Measurements from ENCODE around the gene LRBA.
"Not testable (repeated sequence)": the region's sequence is repeated elsewhere in the genome, so short reads cannot be mapped to it uniquely, and the experiment has no call there.

Gene LRBA

GRCh38 chr4:150743564-150744342 is 271.3 kb downstream of the LRBA start:
- peaks cover 0 to 6% of the 10 kb centered on the region in 2 donors for H3K9me3 ChIP-seq (ENCODE audit: control insufficient read depth in 1 of 2, low read length in 2 of 2)
- H3K36me3 ChIP-seq (ENCODE audit: control insufficient read depth in 1 of 2, insufficient read depth in 2 of 2, low read length in 2 of 2), result no peaks in the 10 kb centered on the region
- H3K4me3 ChIP-seq (ENCODE audit: low read depth in 1 of 2, low read length in 2 of 2), result no peak overlapping the region
- H3K27me3 ChIP-seq (ENCODE audit: control insufficient read depth in 1 of 2, insufficient read depth in 2 of 2, low read length in 2 of 2), result no peaks in the 10 kb centered on the region
- peaks cover 0 to 8% of the 10 kb centered on the region in 2 donors for H3K4me1 ChIP-seq (ENCODE audit: control insufficient read depth in 1 of 2, insufficient read depth in 2 of 2, low read length in 2 of 2)
- no peak overlapping the region for H3K9ac ChIP-seq (ENCODE audit: low read depth in 1 of 2, low read length in 2 of 2)
- no peak overlapping the region for H3K27ac ChIP-seq (ENCODE audit: low read depth, low read length)

GRCh38 chr4:150742930-150743329 is 272.2 kb downstream of the LRBA start:
- H3K9me3 ChIP-seq (ENCODE audit: control insufficient read depth in 1 of 2, low read length in 2 of 2); H3K9ac ChIP-seq (ENCODE audit: low read depth in 1 of 2, low read length in 2 of 2); H3K27me3 ChIP-seq (ENCODE audit: control insufficient read depth in 1 of 2, insufficient read depth in 2 of 2, low read length in 2 of 2); H3K27ac ChIP-seq (ENCODE audit: low read depth, low read length); H3K36me3 ChIP-seq (ENCODE audit: control insufficient read depth in 1 of 2, insufficient read depth in 2 of 2, low read length in 2 of 2); H3K4me1 ChIP-seq (ENCODE audit: control insufficient read depth in 1 of 2, insufficient read depth in 2 of 2, low read length in 2 of 2); H3K4me3 ChIP-seq (ENCODE audit: low read depth in 1 of 2, low read length in 2 of 2): not testable (repeated sequence)

GRCh38 chr4:150739591-150739990 is 275.5 kb downstream of the LRBA start:
- Histone ChIP-seq H3K36me3 (ENCODE audit: control insufficient read depth in 1 of 2, insufficient read depth in 2 of 2, low read length in 2 of 2) (peaks cover 0 to 6% of the 10 kb centered on the region in 2 donors), H3K9me3 (ENCODE audit: control insufficient read depth in 1 of 2, low read length in 2 of 2) (peaks cover 0 to 6% of the 10 kb centered on the region in 2 donors), H3K27me3 (ENCODE audit: control insufficient read depth in 1 of 2, insufficient read depth in 2 of 2, low read length in 2 of 2) (no peaks in the 10 kb centered on the region), H3K9ac (ENCODE audit: low read depth in 1 of 2, low read length in 2 of 2) (no peak overlapping the region), H3K27ac (ENCODE audit: low read depth, low read length) (no peak overlapping the region), H3K4me1 (ENCODE audit: control insufficient read depth in 1 of 2, insufficient read depth in 2 of 2, low read length in 2 of 2) (peaks cover 0 to 4% of the 10 kb centered on the region in 2 donors), H3K4me3 (ENCODE audit: low read depth in 1 of 2, low read length in 2 of 2) (no peak overlapping the region)

GRCh38 chr4:150725957-150726523 is 289.0 kb downstream of the LRBA start:
- H3K36me3 ChIP-seq (ENCODE audit: control insufficient read depth in 1 of 2, insufficient read depth in 2 of 2, low read length in 2 of 2), result peaks cover 0 to 6% of the 10 kb centered on the region in 2 donors
- no peak overlapping the region for H3K4me3 ChIP-seq (ENCODE audit: low read depth in 1 of 2, low read length in 2 of 2)
- no peaks in the 10 kb centered on the region for H3K27me3 ChIP-seq (ENCODE audit: control insufficient read depth in 1 of 2, insufficient read depth in 2 of 2, low read length in 2 of 2)
- no peak overlapping the region for H3K27ac ChIP-seq (ENCODE audit: low read depth, low read length)
- peaks cover 0 to 7% of the 10 kb centered on the region in 2 donors for H3K9me3 ChIP-seq (ENCODE audit: control insufficient read depth in 1 of 2, low read length in 2 of 2)
- H3K9ac ChIP-seq (ENCODE audit: low read depth in 1 of 2, low read length in 2 of 2), result no peak overlapping the region
- peaks cover 15 to 20% of the 10 kb centered on the region in 2 donors for H3K4me1 ChIP-seq (ENCODE audit: control insufficient read depth in 1 of 2, insufficient read depth in 2 of 2, low read length in 2 of 2)

GRCh38 chr4:150723727-150724411 is 291.2 kb downstream of the LRBA start:
- Histone ChIP-seq H3K4me3 (ENCODE audit: low read depth in 1 of 2, low read length in 2 of 2) (no peak overlapping the region), H3K4me1 (ENCODE audit: control insufficient read depth in 1 of 2, insufficient read depth in 2 of 2, low read length in 2 of 2) (peaks cover 15 to 20% of the 10 kb centered on the region in 2 donors), H3K9me3 (ENCODE audit: control insufficient read depth in 1 of 2, low read length in 2 of 2) (peaks cover 0 to 7% of the 10 kb centered on the region in 2 donors), H3K27ac (ENCODE audit: low read depth, low read length) (peak overlapping the region; percentile 36), H3K9ac (ENCODE audit: low read depth in 1 of 2, low read length in 2 of 2) (no peak overlapping the region), H3K27me3 (ENCODE audit: control insufficient read depth in 1 of 2, insufficient read depth in 2 of 2, low read length in 2 of 2) (no peaks in the 10 kb centered on the region), H3K36me3 (ENCODE audit: control insufficient read depth in 1 of 2, insufficient read depth in 2 of 2, low read length in 2 of 2) (peaks cover 0 to 4% of the 10 kb centered on the region in 2 donors)

DNA sequence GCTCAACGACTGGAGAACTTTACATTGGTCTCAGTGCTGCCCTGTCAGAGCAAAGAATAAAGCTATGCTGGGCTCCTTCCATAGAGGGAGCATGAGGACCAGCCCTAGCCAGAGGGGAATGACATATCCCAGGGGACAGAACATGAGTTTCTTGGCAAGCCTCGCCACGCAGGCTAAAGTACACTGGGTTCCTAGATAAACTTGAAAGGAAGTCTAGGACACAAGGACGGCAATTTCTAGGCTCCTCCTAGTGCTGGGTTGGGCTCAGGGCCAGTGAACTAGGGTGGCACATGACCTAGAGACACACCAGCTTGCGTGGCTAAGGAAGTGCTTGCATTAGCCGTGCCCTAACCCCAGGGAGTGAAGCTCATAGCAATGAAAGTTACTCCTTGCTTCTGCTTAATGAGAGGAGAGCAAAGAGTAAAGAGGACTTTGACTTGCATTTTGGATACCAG is 292.1 kb downstream of the LRBA start:
- Histone ChIP-seq H3K36me3 (ENCODE audit: control insufficient read depth in 1 of 2, insufficient read depth in 2 of 2, low read length in 2 of 2) (peaks cover 0 to 4% of the 10 kb centered on the region in 2 donors), H3K27me3 (ENCODE audit: control insufficient read depth in 1 of 2, insufficient read depth in 2 of 2, low read length in 2 of 2) (no peaks in the 10 kb centered on the region), H3K4me1 (ENCODE audit: control insufficient read depth in 1 of 2, insufficient read depth in 2 of 2, low read length in 2 of 2) (peaks cover 15 to 20% of the 10 kb centered on the region in 2 donors), H3K27ac (ENCODE audit: low read depth, low read length) (peak overlapping the region; percentile 36), H3K9ac (ENCODE audit: low read depth in 1 of 2, low read length in 2 of 2) (peak overlapping the region; percentile 1 to 7), H3K9me3 (ENCODE audit: control insufficient read depth in 1 of 2, low read length in 2 of 2) (peaks cover 0 to 7% of the 10 kb centered on the region in 2 donors), H3K4me3 (ENCODE audit: low read depth in 1 of 2, low read length in 2 of 2) (peak overlapping the region in 1 of 2 donors; percentile 34)

GRCh38 chr4:150720973-150721518 is 294.0 kb downstream of the LRBA start:
- Histone ChIP-seq H3K9ac (ENCODE audit: low read depth in 1 of 2, low read length in 2 of 2) (no peak overlapping the region), H3K4me1 (ENCODE audit: control insufficient read depth in 1 of 2, insufficient read depth in 2 of 2, low read length in 2 of 2) (peaks cover 15 to 20% of the 10 kb centered on the region in 2 donors), H3K27ac (ENCODE audit: low read depth, low read length) (no peak overlapping the region), H3K4me3 (ENCODE audit: low read depth in 1 of 2, low read length in 2 of 2) (no peak overlapping the region), H3K27me3 (ENCODE audit: control insufficient read depth in 1 of 2, insufficient read depth in 2 of 2, low read length in 2 of 2) (no peaks in the 10 kb centered on the region), H3K36me3 (ENCODE audit: control insufficient read depth in 1 of 2, insufficient read depth in 2 of 2, low read length in 2 of 2) (no peaks in the 10 kb centered on the region), H3K9me3 (ENCODE audit: control insufficient read depth in 1 of 2, low read length in 2 of 2) (peaks cover 0 to under 1% of the 10 kb centered on the region in 2 donors)

- Histone ChIP-seq H3K36me3 (ENCODE audit: control insufficient read depth in 1 of 2, insufficient read depth in 2 of 2, low read length in 2 of 2) (no peaks in the 10 kb centered on the region), H3K27ac (ENCODE audit: low read depth, low read length) (no peak overlapping the region), H3K27me3 (ENCODE audit: control insufficient read depth in 1 of 2, insufficient read depth in 2 of 2, low read length in 2 of 2) (no peaks in the 10 kb centered on the region), H3K9me3 (ENCODE audit: control insufficient read depth in 1 of 2, low read length in 2 of 2) (no peaks in the 10 kb centered on the region), H3K4me3 (ENCODE audit: low read depth in 1 of 2, low read length in 2 of 2) (no peak overlapping the region), H3K4me1 (ENCODE audit: control insufficient read depth in 1 of 2, insufficient read depth in 2 of 2, low read length in 2 of 2) (peaks cover 0 to 7% of the 10 kb centered on the region in 2 donors), H3K9ac (ENCODE audit: low read depth in 1 of 2, low read length in 2 of 2) (no peak overlapping the region)
Measured at GRCh38 chr4:150717952-150718351, 297.1 kb downstream of the LRBA start.

DNA sequence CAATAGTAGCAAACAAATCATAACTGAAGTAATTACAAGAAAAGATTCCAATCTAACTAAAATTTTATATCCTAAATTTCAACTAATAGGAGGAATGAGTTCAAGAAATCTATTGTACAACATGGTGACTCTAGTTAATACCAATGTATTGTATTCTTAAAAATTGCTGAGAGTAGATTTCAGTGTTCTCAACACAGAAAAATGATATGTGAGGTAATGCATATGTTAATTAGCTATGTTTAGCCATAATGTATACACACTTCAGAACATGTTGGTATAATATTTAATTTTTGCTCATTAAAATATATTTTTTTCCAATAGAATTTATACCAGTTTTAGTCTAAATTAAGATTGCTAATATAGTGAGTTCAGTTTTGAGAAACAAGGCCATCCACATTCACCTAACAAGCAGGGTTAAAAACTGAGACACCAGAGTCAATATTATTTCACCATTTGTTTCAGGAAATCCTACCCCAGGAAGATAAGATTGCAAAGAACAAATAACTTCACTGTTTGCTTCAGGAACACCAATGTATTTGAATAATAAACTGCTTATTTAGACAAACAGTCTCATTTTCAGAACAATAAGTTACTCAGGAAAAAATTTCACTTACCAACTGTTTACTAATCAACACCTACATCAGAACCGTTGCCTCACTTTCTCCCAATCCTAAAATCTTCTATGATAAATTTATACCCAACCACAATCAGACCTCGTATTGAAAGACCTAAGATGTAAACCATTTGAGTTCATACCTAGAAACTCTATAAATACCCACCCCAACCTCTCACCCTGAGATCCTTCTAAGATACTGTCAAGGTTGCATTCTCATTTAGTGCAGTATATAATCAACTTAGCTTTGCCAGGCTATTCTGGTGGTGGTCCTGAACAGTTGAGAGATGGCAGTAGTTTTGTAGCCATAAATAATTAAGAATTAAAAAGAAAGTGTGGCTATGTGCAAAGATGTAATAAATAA is 300.3 kb downstream of the LRBA start:
- Histone ChIP-seq H3K27ac (ENCODE audit: low read depth, low read length) (no peak overlapping the region), H3K27me3 (ENCODE audit: control insufficient read depth in 1 of 2, insufficient read depth in 2 of 2, low read length in 2 of 2) (no peaks in the 10 kb centered on the region)

More for the DNA sequence above, 300.3 kb downstream of the LRBA start:
- H3K4me1 ChIP-seq (ENCODE audit: control insufficient read depth in 1 of 2, insufficient read depth in 2 of 2, low read length in 2 of 2), result no peaks in the 10 kb centered on the region
- no peaks in the 10 kb centered on the region for H3K36me3 ChIP-seq (ENCODE audit: control insufficient read depth in 1 of 2, insufficient read depth in 2 of 2, low read length in 2 of 2)
- H3K4me3 ChIP-seq (ENCODE audit: low read depth in 1 of 2, low read length in 2 of 2), result no peak overlapping the region
- no peak overlapping the region for H3K9ac ChIP-seq (ENCODE audit: low read depth in 1 of 2, low read length in 2 of 2)
- H3K9me3 ChIP-seq (ENCODE audit: control insufficient read depth in 1 of 2, low read length in 2 of 2), result no peaks in the 10 kb centered on the region

Measured in duodenal mucosa (tissue), 2 donors.